ENCODE measurements around the gene PRKCD.

Gene PRKCD

GRCh38 chr3:53192608-53193007 lies 31.6 kb downstream of the PRKCD start:
- in situ Hi-C loops (cut with HindIII; ENCODE audit: low sequenced_read_pairs), result no loop called here
- no peak for TF ChIP-seq CTCF (IDR thresholded peaks at IDR 0.05; ENCODE audit: low read depth, low read length, missing control alignments)
- no peak overlapping the region for H3K4me3 ChIP-seq (ENCODE audit: low read depth, low read length)
- no peak for DNase-seq (ENCODE audit: low read depth)

- no peak for DNase-seq (ENCODE audit: low read depth)
- TF ChIP-seq CTCF (IDR thresholded peaks at IDR 0.05; ENCODE audit: low read depth, low read length, missing control alignments), result no peak
- no peak overlapping the region for H3K4me3 ChIP-seq (ENCODE audit: low read depth, low read length)
- in situ Hi-C loops (cut with HindIII; ENCODE audit: low sequenced_read_pairs), result no loop called here
Observed at GRCh38 chr3:53193466-53194209, 32.6 kb downstream of the PRKCD start.

- no peak overlapping the region for H3K4me3 ChIP-seq (ENCODE audit: low read depth, low read length)
- no peak for TF ChIP-seq CTCF (IDR thresholded peaks at IDR 0.05; ENCODE audit: low read depth, low read length, missing control alignments)
- in situ Hi-C loops (cut with HindIII; ENCODE audit: low sequenced_read_pairs), result no loop called here
- DNase-seq (ENCODE audit: low read depth), result peak; percentile 24
Observed at GRCh38 chr3:53194210-53195065, 33.4 kb downstream of the PRKCD start.

- in situ Hi-C loops (cut with HindIII; ENCODE audit: low sequenced_read_pairs), result no loop called here
- H3K4me3 ChIP-seq (ENCODE audit: low read depth, low read length), result no peak overlapping the region
- TF ChIP-seq CTCF (IDR thresholded peaks at IDR 0.05; ENCODE audit: low read depth, low read length, missing control alignments), result no peak
- DNase-seq (ENCODE audit: low read depth), result no peak
Observed at GRCh38 chr3:53195066-53195450, 34.0 kb downstream of the PRKCD start.

- H3K4me3 ChIP-seq (ENCODE audit: low read depth, low read length), result no peak overlapping the region
- no peak for DNase-seq (ENCODE audit: low read depth)
- TF ChIP-seq CTCF (IDR thresholded peaks at IDR 0.05; ENCODE audit: low read depth, low read length, missing control alignments), result peak; percentile 97
- in situ Hi-C loops (cut with HindIII; ENCODE audit: low sequenced_read_pairs), result no loop called here
Observed at GRCh38 chr3:53195602-53196574, 34.9 kb downstream of the PRKCD start.
